Activated CD4-positive, CD25-positive, alpha-beta regulatory T cell (primary cell): Measurements from ENCODE around the gene DPP6.

Experiments
- DNase-seq, 4 experiments: peaks; one replicate each; lab custom pipeline; 2025; lab: John Stamatoyannopoulos, UW

The DPP6 gene

DNA sequence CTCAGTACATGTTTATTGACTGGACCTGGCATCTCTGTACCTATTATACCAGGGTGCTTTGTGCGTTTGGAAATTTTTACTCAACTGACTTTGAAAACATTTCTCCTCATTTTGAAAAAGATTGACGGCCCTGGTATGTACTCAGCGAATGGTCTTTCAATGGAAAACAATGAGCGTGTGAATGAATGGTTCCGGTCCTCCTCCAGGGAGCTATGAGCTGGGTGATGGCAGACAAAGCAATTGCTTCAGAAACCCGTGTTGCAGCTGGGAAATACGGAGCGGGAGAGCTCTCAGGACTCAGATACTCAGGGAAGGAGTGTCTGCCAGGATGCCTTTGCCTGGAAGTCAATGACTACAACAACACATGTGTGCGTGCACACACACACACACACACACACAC, 824.8 kb downstream of the DPP6 start:
- DNase-seq: no peak

DNA sequence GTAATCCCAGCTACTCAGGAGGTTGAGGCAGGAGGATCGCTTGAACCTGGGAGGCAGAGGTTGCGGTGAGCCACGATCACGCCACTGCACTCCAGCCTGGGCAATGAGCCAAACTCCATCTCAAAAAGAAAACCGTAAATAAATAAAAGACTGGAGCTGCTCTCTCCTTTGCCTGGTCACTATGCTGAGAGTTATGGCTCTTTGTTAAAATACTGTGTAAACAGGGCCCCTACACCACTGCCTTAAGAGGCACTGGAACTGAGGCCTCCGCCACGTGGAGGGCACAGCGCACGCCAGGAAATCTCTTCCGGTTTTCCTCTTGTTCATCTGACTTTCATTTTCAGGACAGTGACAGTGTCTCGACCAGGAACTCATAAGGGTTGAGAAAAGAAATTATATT, 827.4 kb downstream of the DPP6 start:
- no peak for DNase-seq

DNA sequence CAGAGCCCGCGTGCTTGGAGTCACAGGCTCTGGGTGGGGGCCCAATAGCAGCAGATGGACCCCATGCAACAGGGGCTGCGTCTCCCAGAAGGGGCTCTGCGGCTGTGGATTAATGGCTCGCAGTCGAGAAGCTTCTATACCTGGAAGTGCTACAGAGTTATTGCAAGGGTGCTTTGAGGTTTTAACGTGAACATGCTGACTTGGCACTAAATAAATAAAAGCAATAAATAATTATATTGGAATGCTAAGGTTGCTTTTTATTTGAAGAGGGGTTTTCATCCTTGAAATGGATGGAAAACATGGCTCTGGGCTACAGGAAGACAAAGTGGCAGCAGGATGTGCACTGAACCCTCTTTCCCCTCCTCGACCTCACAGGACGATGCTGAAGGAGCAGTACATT, 828.3 kb downstream of the DPP6 start:
- DNase-seq: no peak

DNA sequence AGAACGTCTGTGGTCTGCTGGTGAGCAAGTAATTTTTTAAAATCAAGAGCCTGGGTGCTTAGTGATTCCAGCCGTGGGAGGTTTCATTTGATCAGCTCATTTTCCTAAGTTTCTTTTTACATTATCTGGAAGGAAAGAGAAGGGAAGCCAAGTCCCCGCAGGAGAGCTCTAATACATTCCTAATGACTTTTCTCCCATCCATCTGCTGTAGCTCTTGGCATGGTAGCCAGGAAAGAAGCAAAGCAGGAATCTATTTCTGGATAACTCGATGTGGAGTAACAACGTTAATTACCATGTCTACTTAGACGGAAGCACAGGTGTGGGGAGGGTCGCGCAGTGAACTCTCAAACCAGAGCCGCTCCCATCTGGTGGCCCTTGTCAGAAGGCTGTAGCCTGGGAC, 828.8 kb downstream of the DPP6 start:
- no peak for DNase-seq

DNA sequence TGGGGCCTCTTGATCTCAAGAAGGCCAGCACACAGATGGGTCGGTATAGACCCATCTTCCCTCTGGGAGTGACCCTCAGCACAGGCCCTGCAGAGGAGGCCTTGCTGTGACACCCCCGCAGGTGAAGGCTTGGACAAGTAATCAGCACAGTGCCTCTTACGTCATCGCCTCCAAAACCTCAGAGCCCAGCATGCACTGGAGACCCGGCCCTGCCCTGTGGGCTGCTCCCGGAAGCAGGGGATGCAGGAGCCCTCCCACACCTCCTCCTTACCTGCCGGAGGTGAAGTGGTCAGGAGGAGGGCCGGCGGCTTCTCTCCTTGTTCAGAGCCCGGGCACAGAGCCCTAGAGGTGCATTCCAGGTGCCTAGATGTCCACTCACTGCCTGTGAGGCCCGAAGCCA, 829.3 kb downstream of the DPP6 start:
- DNase-seq: no peak

DNA sequence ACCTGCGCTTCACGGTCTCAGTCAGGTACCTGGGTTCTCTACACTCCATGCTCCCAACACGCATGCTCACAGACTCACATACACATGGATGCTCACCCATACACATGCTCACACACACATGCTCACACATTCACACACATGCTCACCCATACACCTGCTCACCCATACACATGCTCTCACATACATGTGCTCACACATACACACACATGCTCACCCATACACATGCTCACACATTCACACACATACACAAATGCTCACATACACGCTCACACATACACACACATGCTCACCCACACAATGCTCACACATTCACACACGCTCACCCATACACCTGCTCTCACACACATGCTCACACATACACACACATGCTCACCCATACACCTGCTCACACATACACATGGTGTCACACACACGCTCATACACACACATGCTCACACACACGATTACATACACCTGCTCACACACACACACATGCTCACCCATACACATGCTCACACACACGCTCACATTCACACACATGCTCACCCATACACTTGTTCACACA, 830.8 kb downstream of the DPP6 start:
- DNase-seq: no peak

DNA sequence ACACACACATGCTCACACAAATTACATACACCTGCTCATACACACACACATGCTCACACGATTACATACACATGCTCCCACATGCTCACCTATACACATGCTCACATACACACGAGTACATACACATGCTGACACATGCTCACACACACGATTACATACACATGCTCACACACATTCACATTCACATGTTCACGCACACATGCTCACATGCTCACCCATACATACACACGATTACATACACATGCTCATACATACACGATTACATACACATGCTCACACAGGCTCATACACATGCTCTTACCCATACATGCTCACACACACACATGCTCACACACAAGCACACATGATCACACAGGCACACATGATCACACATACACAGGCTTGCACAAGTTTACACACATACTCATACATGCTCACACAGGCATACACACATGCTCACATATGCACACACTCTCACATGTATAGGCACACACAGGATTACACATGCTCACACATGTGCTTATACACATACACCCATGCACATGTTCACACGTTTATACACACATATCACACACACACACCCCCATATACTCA, 832.2 kb downstream of the DPP6 start:
- no peak for DNase-seq

DNA sequence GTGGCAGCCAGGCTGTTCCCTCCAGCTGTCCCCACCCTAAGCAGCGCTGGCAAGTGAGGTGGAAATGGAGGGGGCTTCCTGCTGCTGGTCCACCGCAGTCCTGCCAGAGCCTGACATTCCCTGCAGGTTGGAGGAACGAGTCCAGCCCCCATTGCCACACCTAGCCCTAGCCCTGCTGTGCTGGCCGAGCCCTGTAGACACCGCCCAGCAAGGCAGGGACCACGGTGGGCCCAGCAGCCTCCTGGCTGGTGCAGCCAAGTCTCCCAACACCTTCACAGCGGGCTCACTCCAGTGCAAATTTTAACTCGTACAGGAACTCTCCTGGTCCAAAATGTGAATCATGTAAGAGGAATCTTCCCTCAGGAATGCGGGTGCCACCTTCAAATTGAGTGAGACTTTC, 834.4 kb downstream of the DPP6 start:
- no peak for DNase-seq

DNA sequence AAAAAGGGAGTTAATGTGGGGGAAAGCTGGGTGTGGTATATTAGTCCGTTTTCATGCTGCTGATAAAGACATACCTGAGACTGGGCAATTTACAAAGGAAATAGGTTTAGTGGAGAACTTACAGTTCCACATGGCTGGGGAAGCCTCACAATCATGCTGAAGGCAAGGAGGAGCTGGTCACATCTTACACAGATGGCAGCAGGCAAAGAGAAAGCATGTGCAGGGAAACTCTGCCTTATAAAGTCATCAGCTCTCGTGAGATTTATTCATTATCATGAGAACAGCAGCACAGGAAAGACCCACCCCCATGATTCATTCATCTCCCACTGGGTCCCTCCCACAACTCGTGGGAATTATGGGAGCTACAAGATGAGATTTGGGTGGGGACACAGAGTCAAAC, 836.5 kb downstream of the DPP6 start:
- no peak for DNase-seq

DNA sequence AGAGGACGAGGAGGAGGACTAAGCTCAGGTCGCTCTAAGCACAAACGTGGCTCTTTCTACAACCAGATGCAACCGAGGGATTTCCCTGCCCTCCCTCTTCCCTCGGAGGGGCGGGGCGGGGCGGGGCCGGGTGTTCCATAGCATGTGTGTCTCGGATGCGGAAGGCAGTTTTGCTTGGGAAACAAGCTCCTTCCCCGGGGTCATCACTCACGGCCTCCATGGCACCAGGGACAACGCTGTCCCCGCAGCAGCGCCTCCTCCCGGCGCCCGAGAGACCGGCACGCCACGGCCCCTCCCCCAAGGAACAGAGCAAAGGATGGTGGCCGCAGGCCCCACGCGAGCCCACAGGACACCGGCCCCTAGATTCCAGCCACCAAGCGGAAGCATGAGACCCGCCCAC, 840.3 kb downstream of the DPP6 start:
- DNase-seq: no peak

DNA sequence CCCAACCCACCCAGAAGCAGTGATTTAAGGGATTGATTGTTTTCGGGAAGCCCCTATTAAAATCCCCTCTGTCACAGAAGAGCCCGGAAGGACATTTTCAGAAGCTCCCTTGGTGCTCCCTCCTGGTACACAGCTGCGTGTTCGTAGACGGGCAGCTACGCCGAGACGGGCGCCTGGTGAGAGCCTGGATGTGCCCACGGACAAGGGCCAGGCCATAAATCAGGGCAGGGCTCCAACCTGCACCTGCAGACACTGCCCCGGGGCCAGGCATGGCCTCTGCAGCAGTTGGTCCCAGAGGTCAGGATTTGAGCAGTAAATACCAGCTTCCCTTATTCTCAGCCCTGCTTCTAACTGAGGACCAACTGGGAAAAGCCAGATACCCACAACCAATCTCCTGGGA, 843.9 kb downstream of the DPP6 start:
- no peak for DNase-seq

DNA sequence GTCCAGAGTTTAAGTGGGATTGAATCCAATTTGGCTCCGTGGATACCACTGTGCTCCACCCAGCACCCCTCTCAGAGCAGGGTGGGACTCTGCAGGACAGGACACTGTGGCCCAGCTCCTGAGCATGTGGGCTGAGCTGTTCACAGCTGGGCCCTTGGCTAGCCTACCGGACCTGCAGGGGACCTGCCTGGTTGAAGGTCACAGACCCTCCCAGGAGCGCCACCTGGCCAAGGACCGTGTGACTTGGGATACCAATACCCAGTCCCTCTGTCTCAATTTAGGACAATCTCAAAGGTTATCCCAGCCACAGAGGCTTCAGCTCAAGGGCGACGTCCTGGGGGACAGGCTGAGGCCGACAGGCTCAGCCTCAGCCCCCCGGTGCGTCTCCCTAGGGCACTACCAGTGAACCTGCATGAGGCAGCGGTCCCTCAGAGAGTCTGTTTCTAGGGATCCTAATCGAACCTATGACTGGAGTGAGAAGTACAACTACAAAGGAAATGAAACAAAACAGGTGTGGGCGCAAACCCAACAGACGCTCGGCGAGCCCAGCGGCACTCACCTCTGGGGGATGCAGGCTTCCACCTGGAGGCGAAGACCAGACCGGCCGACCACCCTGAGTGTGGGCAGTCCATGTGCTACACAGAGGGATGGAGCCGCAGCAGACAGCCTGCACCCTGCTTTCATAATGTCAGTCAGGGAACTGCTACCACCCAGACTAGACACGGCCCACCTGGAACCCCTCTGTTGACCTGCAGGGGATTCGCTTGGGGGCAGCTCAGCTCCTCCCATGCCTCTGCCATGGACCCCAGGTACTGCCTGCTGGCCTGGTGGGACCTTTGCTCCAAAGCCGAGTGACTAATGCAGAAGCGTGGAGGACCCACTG, 847.0 kb downstream of the DPP6 start:
- no peak for DNase-seq

DNA sequence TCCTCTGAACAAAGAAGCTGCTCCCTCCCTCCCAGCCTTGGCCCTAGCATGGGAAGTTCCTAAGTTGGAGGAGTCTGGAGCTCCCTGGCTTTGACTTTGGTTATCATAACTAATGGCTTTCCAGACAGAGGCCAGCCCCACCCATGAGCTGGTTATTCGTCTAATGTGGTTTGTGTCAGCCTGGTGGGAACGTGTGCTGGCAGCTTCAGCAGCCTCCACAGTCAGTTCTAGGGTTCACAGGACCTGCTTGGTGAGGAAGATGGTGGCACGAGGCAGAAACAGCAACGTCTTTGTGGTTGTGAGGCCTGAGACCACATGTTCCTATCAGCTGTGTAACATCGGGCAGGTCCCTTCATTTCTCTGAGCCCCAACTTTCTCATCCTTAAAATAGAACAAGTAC, 847.7 kb downstream of the DPP6 start:
- no peak for DNase-seq

DNA sequence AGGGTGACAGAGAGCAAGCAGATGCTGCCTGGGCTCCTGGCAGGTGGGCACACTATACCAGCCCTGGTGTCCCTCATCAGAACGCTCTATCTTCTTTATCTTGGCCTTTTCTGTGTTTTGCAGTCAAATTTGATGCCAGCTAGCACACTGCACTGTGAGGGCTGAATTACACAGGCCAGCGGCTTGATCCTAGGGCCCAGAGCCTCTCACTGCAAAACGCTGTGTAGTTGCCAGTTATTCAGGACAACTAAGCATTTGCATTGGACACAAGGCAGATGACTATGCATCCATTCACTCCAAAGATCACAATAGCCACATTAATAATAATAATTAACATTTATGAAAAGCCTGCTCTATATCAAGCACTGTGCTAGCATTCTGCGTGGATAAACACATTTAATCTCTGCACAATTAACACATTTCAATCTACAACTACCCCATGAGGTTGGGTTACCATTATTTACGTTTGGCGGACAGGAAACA, 850.4 kb downstream of the DPP6 start:
- DNase-seq: no peak

DNA sequence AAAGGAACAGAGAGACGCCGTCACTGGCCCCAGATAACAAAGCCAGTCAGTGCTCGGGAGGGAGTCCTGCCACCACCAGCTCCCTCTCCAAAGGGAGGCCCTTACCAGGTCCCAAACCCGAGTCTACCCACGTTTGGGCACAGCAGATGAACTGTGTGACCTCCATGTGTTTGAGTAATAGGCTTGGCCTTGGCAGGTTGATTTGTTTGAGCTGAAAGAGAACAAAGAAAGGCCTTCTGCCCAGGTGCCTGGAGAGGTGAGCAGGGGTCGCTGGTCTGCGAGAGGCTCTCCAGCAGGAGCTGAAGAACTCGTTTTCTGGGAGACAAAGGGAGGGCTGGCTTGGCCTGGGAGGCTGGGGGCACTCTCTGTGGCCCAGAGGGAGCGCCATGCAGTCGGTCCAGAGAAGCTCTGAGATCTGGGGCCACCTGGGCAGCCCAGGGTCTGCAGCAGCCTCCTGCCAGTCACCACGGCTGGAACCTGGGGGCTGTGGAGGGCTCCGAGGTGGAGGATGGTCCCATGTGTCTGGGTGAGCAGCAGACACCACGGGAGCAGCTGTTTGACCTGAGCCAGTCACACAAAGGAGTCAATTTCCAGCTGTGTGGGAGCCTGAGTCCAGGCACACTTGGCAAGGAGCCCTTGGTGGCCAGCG, 851.0 kb downstream of the DPP6 start:
- no peak for DNase-seq

DNA sequence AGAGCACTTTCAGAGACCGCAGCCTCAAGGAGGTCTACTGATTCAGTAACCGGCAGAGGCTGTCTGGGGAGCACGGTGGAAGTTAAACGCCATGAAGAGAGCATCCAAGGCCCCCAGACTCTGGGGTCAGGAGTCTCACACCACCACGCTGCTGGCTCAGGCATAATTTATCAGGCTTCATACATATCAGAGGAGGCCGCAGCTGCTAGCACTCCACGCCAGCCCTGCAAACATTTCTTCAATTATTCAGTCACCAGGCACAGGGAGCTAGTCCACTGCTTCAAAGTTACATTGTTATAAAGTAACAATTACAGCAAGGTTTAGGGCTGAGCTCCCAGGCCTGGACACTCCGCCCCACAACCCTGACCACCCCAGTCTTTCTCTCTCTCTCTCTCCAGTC, 852.9 kb downstream of the DPP6 start:
- no peak for DNase-seq

DNA sequence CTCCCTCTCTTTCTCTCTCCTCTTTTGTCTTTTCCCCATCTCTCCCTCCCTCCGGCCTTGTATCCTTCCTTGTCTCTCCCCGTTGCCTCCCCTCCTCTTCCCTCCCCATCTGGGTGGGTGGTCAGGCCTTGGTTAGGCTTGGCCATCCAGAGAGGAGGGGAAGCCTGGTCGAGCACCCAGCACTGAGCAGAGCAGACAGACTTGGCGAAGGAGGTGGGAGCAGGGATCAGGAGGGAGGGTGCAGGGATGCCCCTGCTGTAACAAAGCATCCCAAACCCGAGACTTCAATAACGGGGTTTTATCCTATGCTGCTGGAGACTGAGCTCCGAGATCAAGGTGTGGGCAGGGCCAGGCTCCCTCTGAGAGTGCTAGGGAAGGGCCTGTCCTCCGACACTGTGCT, 853.4 kb downstream of the DPP6 start:
- DNase-seq: no peak

DNA sequence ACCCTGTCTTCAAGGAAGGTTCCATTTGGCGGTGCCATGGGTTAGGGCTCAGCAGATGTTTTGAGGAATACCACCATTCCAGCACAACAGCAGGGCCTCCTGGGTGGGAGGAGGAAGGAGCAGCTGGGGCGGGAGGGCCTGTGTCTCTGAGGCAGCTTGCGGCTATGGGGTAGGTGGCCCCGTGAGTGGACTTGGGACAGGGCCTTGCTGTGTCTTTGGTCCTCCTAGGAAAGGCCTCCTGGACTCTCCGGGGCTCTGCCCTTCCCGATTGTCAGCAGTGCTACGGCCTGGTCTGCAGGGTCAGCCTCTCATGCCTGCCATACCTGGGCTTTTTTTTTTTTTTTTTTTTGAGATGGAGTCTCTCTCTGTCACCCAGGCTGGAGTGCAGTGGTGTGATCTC, 854.0 kb downstream of the DPP6 start:
- no peak for DNase-seq

DNA sequence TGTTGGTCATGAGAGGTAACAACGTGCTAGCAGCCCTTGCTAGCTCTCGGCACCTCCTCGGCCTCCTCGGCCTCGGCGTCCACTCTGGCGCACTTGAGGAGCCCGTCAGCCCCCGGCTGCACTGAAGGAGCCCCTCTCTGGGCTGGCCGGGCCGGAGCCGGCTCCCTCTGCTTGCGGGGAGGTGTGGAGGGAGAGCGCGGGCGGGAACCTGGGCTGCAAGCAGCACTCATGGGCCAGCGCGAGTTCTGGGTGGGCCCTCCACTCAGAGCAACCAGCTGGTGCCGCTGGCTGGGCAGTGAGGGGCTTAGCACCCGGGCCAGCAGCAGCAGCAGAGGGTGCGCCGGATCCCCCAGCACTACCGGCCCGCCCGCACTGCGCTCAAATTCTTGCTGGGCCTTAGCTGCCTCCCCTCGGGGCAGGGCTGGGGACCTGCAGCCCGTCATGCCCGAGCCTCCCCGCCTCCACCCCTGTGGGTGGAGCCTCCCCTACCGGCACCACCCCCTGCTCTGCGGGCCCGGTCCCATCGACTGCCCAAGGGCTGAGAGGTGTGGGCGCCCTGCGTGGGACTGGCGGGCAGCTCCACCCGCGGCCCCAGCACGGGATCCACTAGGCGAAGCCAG, 854.6 kb downstream of the DPP6 start:
- DNase-seq: no peak

DNA sequence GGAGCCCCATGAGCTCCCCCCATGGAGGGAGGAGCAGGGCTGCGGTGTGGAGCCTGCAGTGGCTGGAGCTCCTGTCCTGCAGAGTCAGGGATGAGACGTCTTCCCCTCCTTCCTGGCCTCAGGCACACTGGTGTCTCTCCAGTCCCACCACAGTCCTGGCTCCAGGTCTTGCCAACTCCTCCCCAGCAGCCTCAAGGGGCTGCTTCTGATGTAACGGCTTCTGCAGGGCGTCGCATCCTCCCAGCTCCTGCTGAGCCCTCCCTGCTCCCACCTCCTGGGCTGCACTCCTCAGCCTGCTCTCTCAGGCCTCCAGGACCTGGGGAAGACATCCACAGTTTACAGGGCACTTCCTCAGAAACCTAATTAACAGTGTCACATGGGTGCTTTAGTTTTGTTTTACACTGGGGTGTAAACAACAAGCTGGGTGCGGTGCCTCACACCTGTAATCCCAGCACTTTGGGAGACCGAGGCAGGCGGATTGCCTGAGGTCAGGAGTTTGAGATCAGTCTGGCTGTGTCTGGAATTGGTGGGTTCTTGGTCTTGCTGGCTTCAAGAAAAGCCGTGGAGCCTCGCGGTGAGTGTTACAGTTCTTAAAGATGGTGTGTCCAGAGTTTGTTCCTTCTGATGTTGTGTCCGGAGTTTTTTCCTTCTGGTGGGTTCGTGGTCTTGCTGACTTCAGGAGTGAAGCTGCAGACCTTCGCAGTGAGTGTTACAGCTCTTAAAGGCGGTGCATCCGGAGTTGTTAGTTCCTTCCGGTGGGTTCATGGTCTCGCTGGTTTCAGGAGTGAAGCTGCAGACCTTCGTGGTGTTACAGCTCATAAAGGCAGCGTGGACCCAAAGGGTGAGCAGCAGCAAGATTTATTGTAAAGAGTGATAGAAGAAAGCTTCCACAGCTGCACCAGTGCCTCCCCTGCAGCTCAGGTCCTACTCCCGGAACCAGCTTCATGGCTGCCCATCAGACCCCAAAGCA, 855.7 kb downstream of the DPP6 start:
- DNase-seq: no peak
